ENCODE results near the gene TOX3. TPM values are rescaled to one million over a fixed set of nuclear protein-coding genes. Genes with fewer than 3 reads are reported as not detected.

Gene TOX3
- total and polyA plus RNA-seq, 2 of the 13 experiments (the other 11 are each of a cell fraction or from before 2014, with no cell fraction given), result 14.5 to 98.6 TPM

- TF ChIP-seq ZNF276 (CRISPR knock-in tag; IDR thresholded peaks at IDR 0.05; ENCODE audit: low read depth), result no peak
- TF ChIP-seq NKX3-1 (CRISPR knock-in tag; IDR thresholded peaks at IDR 0.05), result no peak
- TF ChIP-seq ZNF678 (CRISPR knock-in tag; IDR thresholded peaks at IDR 0.05), result no peak
- TF ChIP-seq TEAD3 (CRISPR knock-in tag; optimal IDR thresholded peaks at IDR 0.05; ENCODE audit: borderline replicate concordance), result no peak
- TF ChIP-seq MAFG (CRISPR knock-in tag; IDR thresholded peaks at IDR 0.05), result no peak
- TF ChIP-seq, protein P1, sequence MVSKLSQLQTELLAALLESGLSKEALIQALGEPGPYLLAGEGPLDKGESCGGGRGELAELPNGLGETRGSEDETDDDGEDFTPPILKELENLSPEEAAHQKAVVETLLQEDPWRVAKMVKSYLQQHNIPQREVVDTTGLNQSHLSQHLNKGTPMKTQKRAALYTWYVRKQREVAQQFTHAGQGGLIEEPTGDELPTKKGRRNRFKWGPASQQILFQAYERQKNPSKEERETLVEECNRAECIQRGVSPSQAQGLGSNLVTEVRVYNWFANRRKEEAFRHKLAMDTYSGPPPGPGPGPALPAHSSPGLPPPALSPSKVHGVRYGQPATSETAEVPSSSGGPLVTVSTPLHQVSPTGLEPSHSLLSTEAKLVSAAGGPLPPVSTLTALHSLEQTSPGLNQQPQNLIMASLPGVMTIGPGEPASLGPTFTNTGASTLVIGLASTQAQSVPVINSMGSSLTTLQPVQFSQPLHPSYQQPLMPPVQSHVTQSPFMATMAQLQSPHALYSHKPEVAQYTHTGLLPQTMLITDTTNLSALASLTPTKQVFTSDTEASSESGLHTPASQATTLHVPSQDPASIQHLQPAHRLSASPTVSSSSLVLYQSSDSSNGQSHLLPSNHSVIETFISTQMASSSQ (IDR thresholded peaks at IDR 0.05; ENCODE audit: low read depth), result peak; percentile 58
- TF ChIP-seq, protein P1 (CRISPR knock-in tag; IDR thresholded peaks at IDR 0.05; ENCODE audit: borderline replicate concordance), result no peak
- no peak for TF ChIP-seq ZNF331 (CRISPR knock-in tag; IDR thresholded peaks at IDR 0.05)
- TF ChIP-seq ZNF264 (CRISPR knock-in tag; IDR thresholded peaks at IDR 0.05), result 0 out of 2 replicates have a peak, but pooled peaks have one; percentile 35
- TF ChIP-seq, protein P2, sequence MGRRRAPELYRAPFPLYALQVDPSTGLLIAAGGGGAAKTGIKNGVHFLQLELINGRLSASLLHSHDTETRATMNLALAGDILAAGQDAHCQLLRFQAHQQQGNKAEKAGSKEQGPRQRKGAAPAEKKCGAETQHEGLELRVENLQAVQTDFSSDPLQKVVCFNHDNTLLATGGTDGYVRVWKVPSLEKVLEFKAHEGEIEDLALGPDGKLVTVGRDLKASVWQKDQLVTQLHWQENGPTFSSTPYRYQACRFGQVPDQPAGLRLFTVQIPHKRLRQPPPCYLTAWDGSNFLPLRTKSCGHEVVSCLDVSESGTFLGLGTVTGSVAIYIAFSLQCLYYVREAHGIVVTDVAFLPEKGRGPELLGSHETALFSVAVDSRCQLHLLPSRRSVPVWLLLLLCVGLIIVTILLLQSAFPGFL (CRISPR knock-in tag; IDR thresholded peaks at IDR 0.05), result no peak
- TF ChIP-seq ZNF598 (CRISPR knock-in tag; IDR thresholded peaks at IDR 0.05; ENCODE audit: borderline replicate concordance), result no peak
- TF ChIP-seq ISL2 (CRISPR knock-in tag; IDR thresholded peaks at IDR 0.05), result peak; percentile 64; the same call in 1 of the 2 replicates
- TF ChIP-seq SAP130 (CRISPR knock-in tag; IDR thresholded peaks at IDR 0.05; ENCODE audit: low read depth), result peak; percentile 42; the same call in 1 of the 2 replicates
- TF ChIP-seq, protein P3, sequence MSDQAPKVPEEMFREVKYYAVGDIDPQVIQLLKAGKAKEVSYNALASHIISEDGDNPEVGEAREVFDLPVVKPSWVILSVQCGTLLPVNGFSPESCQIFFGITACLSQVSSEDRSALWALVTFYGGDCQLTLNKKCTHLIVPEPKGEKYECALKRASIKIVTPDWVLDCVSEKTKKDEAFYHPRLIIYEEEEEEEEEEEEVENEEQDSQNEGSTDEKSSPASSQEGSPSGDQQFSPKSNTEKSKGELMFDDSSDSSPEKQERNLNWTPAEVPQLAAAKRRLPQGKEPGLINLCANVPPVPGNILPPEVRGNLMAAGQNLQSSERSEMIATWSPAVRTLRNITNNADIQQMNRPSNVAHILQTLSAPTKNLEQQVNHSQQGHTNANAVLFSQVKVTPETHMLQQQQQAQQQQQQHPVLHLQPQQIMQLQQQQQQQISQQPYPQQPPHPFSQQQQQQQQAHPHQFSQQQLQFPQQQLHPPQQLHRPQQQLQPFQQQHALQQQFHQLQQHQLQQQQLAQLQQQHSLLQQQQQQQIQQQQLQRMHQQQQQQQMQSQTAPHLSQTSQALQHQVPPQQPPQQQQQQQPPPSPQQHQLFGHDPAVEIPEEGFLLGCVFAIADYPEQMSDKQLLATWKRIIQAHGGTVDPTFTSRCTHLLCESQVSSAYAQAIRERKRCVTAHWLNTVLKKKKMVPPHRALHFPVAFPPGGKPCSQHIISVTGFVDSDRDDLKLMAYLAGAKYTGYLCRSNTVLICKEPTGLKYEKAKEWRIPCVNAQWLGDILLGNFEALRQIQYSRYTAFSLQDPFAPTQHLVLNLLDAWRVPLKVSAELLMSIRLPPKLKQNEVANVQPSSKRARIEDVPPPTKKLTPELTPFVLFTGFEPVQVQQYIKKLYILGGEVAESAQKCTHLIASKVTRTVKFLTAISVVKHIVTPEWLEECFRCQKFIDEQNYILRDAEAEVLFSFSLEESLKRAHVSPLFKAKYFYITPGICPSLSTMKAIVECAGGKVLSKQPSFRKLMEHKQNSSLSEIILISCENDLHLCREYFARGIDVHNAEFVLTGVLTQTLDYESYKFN (CRISPR knock-in tag; conservative IDR thresholded peaks at IDR 0.05), result peak; percentile 60; the same call in 1 of the 2 replicates
- TF ChIP-seq KMT2B (CRISPR knock-in tag; IDR thresholded peaks at IDR 0.05), result peak; percentile 62
- TF ChIP-seq FOXA3 (CRISPR knock-in tag; IDR thresholded peaks at IDR 0.05), result peak; percentile 38; the same call in 1 of the 2 replicates
- TF ChIP-seq ZBTB14 (CRISPR knock-in tag; IDR thresholded peaks at IDR 0.05), result no peak
- peak; percentile 45; the same call in 1 of the 2 replicates for TF ChIP-seq HNF4A (CRISPR knock-in tag; IDR thresholded peaks at IDR 0.05)
- TF ChIP-seq IKZF4 (CRISPR knock-in tag; IDR thresholded peaks at IDR 0.05; ENCODE audit: borderline replicate concordance, low read depth, not compliant biosample characterization), result no peak
These were observed 15.8 kb upstream of the TOX3 start (continued) for GRCh38 chr16:52562770-52563169.
